ENCODE measurements around the gene VKORC1L1.
"Not testable (repeated sequence)": the region's sequence is repeated elsewhere in the genome, so short reads cannot be mapped to it uniquely, and the experiment has no call there.

Gene VKORC1L1

DNA sequence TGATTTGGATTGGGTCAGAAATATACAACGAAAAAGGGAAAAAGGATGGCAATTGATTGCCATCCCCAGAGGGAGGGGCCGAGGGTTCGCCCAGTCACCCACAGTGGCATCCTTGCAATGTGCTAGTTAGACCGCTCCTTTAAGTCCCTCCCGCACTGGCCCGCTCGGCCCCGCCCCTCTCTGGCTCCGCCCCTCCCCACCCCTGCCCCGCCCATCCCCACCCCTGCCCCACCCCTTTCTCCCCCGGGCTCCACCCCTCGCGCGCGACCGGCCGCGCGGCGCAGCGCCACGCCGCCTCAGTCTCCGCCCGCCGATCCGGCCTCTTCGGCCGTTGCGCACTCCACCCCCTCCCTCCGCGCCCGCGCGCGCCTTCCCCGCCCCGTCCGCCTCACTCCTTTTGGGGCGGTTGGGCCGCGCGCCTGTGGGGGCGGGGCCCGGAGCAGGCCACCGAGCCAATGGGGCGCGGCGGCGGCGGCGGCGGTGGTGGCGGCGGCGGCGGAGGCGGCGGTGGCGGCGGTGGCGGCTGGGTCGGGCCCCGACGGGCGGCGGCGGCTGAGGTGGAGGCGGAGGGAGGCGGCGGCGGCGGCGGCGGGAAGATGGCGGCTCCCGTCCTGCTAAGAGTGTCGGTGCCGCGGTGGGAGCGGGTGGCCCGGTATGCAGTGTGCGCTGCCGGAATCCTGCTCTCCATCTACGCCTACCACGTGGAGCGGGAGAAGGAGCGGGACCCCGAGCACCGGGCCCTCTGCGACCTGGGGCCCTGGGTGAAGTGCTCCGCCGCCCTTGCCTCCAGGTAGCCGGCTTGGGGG lies at the start of gene VKORC1L1:
Gene VKORC1L1 (plus strand): TSS at position 299 of the 806 bp plus-strand sequence. CDS start 298 bp downstream, at position 597.
- H3K27ac ChIP-seq (ENCODE audit: low read depth, low read length) = no peak within 1 kb of the TSS

DNA sequence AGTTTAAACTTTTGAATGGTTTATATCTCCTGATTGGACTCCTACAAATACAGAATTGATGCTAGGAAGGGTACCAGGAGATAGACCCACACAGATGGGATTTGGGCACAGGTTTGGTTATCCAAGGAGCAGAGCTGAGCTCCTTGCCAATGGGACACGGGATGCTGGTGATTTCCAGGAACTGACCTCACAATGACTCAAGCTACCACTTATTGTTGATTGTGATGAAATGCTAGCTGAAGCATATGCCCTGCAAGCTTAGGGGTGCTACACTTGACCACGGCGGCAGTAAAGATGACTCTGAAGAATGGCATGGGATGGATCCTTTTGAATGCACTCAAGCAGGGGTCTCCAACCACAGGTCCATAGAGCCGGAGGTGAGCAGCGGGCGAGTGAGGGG lies 45.5 kb upstream of the VKORC1L1 start:
- Histone ChIP-seq H3K27ac (ENCODE audit: low read depth, low read length) (no peak overlapping the region), H3K27me3 (ENCODE audit: insufficient read depth, low read length) (no peaks in the 10 kb centered on the region), H2AFZ (ENCODE audit: low read length, unreplicated experiment) (no peak overlapping the region), H3K4me3 (ENCODE audit: low read depth, low read length) (no peak overlapping the region), H3K79me2 (ENCODE audit: control insufficient read depth, insufficient read depth, low read length, unreplicated experiment) (no peaks in the 10 kb centered on the region), H3K4me1 (ENCODE audit: control insufficient read depth, insufficient read depth, low read length, unreplicated experiment) (no peaks in the 10 kb centered on the region), H3K36me3 (ENCODE audit: insufficient read depth, low read length) (no peaks in the 10 kb centered on the region)

More for the DNA sequence above, at the start of gene VKORC1L1:
- H3K36me3 ChIP-seq (ENCODE audit: insufficient read depth, low read length) = no peaks in the 10 kb centered on the region
- no peaks in the 10 kb centered on the region for H3K27me3 ChIP-seq (ENCODE audit: insufficient read depth, low read length)
- peak within 1 kb of the TSS; percentile 96 for H2AFZ ChIP-seq (ENCODE audit: low read length, unreplicated experiment)
- no peaks in the 10 kb centered on the region for H3K4me1 ChIP-seq (ENCODE audit: control insufficient read depth, insufficient read depth, low read length, unreplicated experiment)
- peak within 1 kb of the TSS; percentile 96 for H3K4me3 ChIP-seq (ENCODE audit: low read depth, low read length)
- H3K79me2 ChIP-seq (ENCODE audit: control insufficient read depth, insufficient read depth, low read length, unreplicated experiment) = peaks cover 12% of the 10 kb centered on the region

DNA sequence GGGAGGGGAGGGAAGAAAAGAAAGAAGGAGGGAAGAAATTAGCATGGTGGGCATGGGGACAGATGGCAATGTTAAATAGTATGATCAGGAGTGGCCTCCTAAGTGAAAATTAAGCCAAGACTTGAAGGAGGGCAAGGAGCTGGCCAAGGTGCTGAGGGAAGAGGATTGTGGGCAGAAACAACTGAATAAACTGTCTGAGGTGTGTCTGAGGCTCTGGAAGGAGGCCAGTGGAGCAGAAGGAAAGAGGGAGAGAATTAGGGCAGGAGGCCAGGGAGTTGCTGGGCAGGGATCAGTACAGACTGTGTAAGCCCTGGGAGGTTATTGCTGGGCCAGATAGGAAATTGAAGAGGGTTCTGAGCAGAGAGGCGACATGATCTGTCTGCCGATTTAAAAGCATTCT lies 40.6 kb upstream of the VKORC1L1 start:
- no peak overlapping the region for H2AFZ ChIP-seq (ENCODE audit: low read length, unreplicated experiment)

DNA sequence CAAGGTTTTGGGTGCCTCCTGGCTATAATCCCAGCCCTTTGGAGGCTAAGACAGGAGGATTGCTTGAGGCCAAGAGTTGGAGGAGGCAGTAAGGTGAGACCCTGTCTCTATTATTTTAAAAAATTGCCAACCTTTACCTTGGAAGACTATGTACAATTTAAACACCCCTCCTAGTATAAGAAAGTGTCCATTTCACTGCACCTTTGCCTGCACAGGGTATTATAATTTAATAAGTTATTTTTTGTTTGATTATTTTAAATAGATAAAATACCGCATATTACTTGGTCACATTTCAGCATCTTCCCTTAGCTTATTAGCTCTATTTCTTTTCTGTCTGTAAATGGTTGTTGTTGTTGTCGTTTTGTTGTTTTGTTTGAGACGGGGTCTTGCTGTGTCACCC lies 36.2 kb upstream of the VKORC1L1 start:
- not testable (repeated sequence) for H3K4me1 ChIP-seq (ENCODE audit: control insufficient read depth, insufficient read depth, low read length, unreplicated experiment); H2AFZ ChIP-seq (ENCODE audit: low read length, unreplicated experiment); H3K36me3 ChIP-seq (ENCODE audit: insufficient read depth, low read length); H3K79me2 ChIP-seq (ENCODE audit: control insufficient read depth, insufficient read depth, low read length, unreplicated experiment); H3K4me3 ChIP-seq (ENCODE audit: low read depth, low read length); H3K27me3 ChIP-seq (ENCODE audit: insufficient read depth, low read length)
- H3K27ac ChIP-seq (ENCODE audit: low read depth, low read length) = peak overlapping the region; percentile 32; the same call in 1 of the 2 replicates

More for the DNA sequence above, 40.6 kb upstream of the VKORC1L1 start:
- Histone ChIP-seq H3K4me3 (ENCODE audit: low read depth, low read length) (no peak overlapping the region), H3K79me2 (ENCODE audit: control insufficient read depth, insufficient read depth, low read length, unreplicated experiment) (no peaks in the 10 kb centered on the region), H3K27me3 (ENCODE audit: insufficient read depth, low read length) (no peaks in the 10 kb centered on the region), H3K4me1 (ENCODE audit: control insufficient read depth, insufficient read depth, low read length, unreplicated experiment) (peaks cover 4% of the 10 kb centered on the region), H3K27ac (ENCODE audit: low read depth, low read length) (no peak overlapping the region), H3K36me3 (ENCODE audit: insufficient read depth, low read length) (no peaks in the 10 kb centered on the region)

DNA sequence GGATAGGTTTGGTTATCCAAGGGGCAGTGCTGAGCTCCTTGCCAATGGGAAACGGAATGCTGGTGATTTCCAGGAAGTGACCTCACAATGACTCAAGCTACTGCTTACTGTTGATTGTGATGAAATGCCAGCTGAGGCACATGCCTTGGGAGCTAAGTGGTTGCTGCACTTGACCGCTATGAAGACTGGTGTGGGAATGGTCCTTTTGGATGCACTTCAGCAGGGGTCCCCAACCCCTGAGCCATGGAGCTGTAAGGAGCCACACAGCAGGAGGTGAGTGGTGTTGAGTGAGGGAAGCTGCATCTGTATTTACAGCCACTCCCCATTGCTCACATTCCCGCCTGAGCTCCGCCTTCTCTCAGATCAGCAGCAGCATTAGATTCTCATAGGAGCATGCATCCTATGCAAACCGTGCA lies 35.3 kb upstream of the VKORC1L1 start:
- not testable (repeated sequence) for H3K27me3 ChIP-seq (ENCODE audit: insufficient read depth, low read length); H3K4me3 ChIP-seq (ENCODE audit: low read depth, low read length); H3K36me3 ChIP-seq (ENCODE audit: insufficient read depth, low read length); H3K4me1 ChIP-seq (ENCODE audit: control insufficient read depth, insufficient read depth, low read length, unreplicated experiment); H3K79me2 ChIP-seq (ENCODE audit: control insufficient read depth, insufficient read depth, low read length, unreplicated experiment); H2AFZ ChIP-seq (ENCODE audit: low read length, unreplicated experiment)
- peak overlapping the region; percentile 32; the same call in 1 of the 2 replicates for H3K27ac ChIP-seq (ENCODE audit: low read depth, low read length)

DNA sequence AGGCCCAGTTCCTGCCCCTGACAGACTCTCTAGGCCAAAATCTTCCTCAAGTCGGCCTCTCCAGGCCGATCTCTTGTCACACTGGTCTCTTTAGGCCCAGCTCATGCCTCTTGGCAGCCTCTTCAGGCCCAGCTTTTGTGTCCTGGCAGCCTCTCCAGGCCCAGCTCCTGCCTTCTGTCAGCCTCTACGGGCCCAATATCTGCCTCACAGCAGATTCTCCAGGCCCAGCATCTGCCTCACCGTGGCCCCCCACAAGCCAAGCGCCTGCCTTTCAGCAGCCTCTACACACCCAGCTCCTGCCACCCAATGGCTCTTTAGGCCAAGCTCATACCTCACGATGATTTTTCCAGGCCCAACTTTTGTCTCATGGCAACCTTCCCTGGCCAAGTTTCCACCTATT lies 33.0 kb upstream of the VKORC1L1 start:
- H3K36me3 ChIP-seq (ENCODE audit: insufficient read depth, low read length) = peaks cover 4% of the 10 kb centered on the region; the same call in 1 of the 2 replicates
- no peaks in the 10 kb centered on the region for H3K27me3 ChIP-seq (ENCODE audit: insufficient read depth, low read length)
- H3K4me1 ChIP-seq (ENCODE audit: control insufficient read depth, insufficient read depth, low read length, unreplicated experiment) = peaks cover 8% of the 10 kb centered on the region
- H3K4me3 ChIP-seq (ENCODE audit: low read depth, low read length) = no peak overlapping the region
- no peak overlapping the region for H3K27ac ChIP-seq (ENCODE audit: low read depth, low read length)
- no peak overlapping the region for H2AFZ ChIP-seq (ENCODE audit: low read length, unreplicated experiment)
- H3K79me2 ChIP-seq (ENCODE audit: control insufficient read depth, insufficient read depth, low read length, unreplicated experiment) = no peaks in the 10 kb centered on the region

DNA sequence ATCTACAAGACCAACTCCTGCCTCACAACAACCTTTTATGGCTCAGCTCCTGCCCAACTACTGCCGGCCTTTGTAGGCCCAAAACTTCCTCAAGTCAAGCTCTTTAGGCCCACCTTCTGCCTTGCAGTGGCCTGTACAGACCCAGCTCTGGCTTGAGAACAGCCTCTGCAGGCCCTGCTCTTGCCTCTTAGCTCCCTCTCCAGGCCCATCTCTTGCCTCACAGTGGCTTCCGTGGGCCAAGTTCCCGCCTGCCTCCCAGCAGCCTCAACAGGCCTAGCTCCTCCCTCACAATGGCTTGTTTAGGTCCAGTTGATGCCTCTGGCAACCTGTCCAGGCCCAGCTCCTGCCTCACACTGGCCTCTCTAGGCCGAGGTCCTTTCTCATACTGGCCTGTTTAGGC lies 32.4 kb upstream of the VKORC1L1 start:
- H3K36me3 ChIP-seq (ENCODE audit: insufficient read depth, low read length) = peaks cover 4% of the 10 kb centered on the region; the same call in 1 of the 2 replicates
- H2AFZ ChIP-seq (ENCODE audit: low read length, unreplicated experiment) = no peak overlapping the region
- peaks cover 8% of the 10 kb centered on the region for H3K4me1 ChIP-seq (ENCODE audit: control insufficient read depth, insufficient read depth, low read length, unreplicated experiment)
- H3K79me2 ChIP-seq (ENCODE audit: control insufficient read depth, insufficient read depth, low read length, unreplicated experiment) = no peaks in the 10 kb centered on the region
- no peak overlapping the region for H3K27ac ChIP-seq (ENCODE audit: low read depth, low read length)
- H3K27me3 ChIP-seq (ENCODE audit: insufficient read depth, low read length) = no peaks in the 10 kb centered on the region
- no peak overlapping the region for H3K4me3 ChIP-seq (ENCODE audit: low read depth, low read length)

DNA sequence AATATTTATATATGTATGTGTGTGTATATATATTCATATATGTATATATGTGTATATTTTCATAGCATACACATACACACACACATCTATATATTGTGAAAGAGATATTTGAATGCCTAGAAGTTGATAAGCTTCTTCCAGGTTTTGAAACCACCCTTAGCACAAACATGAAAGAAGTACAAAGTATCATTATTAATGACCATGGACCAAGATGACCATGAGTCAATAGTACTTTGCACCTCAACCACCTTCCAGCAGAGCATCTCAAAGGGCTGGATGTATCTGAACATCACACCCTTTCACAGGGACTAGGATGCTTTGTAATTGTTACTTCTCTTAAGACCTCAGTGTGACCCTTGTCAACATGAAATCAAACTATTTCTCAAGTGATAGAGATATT lies 29.3 kb upstream of the VKORC1L1 start:
- not testable (repeated sequence) for H3K27me3 ChIP-seq (ENCODE audit: insufficient read depth, low read length)

DNA sequence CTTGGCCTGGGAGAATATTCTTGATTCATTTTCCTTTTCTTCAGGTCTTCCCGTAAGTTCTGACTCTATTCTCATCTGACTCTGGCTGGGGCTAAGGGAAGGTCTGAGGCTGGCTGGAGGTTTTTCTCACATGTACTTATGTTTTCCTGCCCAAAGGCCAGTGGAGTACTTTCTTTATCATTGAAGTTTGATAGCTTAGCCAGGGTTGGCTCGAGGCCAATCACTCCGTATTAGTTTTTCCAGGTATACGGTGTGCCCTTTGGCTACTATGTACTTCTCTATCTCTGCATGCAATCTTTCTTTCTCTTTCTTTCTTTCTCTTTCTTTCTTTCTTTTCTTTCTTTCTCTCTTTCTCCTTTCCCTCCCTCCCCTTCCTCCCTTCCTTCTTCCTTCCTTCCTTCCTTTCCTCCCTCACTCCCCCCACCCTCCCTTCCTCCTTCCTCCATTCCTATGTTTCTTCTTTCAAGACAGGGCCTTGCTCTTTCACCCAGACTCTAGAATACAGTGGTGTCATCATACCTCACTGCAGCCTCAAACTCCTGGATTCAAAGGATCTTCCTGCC lies 26.8 kb upstream of the VKORC1L1 start:
- Histone ChIP-seq H2AFZ (ENCODE audit: low read length, unreplicated experiment) (no peak overlapping the region), H3K4me3 (ENCODE audit: low read depth, low read length) (no peak overlapping the region), H3K27ac (ENCODE audit: low read depth, low read length) (no peak overlapping the region), H3K27me3 (ENCODE audit: insufficient read depth, low read length) (no peaks in the 10 kb centered on the region), H3K36me3 (ENCODE audit: insufficient read depth, low read length) (no peaks in the 10 kb centered on the region), H3K79me2 (ENCODE audit: control insufficient read depth, insufficient read depth, low read length, unreplicated experiment) (no peaks in the 10 kb centered on the region), H3K4me1 (ENCODE audit: control insufficient read depth, insufficient read depth, low read length, unreplicated experiment) (no peaks in the 10 kb centered on the region)

More for the DNA sequence above, 29.3 kb upstream of the VKORC1L1 start:
- H3K4me1 ChIP-seq (ENCODE audit: control insufficient read depth, insufficient read depth, low read length, unreplicated experiment); H3K27ac ChIP-seq (ENCODE audit: low read depth, low read length); H3K36me3 ChIP-seq (ENCODE audit: insufficient read depth, low read length); H2AFZ ChIP-seq (ENCODE audit: low read length, unreplicated experiment); H3K79me2 ChIP-seq (ENCODE audit: control insufficient read depth, insufficient read depth, low read length, unreplicated experiment); H3K4me3 ChIP-seq (ENCODE audit: low read depth, low read length): not testable (repeated sequence)

DNA sequence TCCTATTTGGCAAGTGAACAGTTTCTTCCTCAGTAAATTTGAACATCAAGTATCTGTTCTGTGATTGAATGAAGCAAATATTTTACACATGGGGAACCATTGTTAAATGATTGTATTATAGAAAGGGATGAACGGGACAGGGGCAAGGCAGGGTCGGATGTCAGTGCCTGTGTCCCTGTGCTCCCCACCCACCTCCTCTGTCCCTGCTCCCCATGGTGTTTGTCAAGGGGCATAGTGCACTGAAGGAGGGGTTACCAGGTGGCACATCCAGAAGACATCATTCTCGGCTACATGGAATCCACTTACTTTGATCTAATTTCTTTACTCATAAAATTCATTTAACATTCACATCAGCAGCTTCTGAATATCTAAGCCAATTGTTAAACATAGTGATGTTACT lies 19.4 kb upstream of the VKORC1L1 start:
- not testable (repeated sequence) for H3K27ac ChIP-seq (ENCODE audit: low read depth, low read length); H3K27me3 ChIP-seq (ENCODE audit: insufficient read depth, low read length); H3K36me3 ChIP-seq (ENCODE audit: insufficient read depth, low read length); H3K79me2 ChIP-seq (ENCODE audit: control insufficient read depth, insufficient read depth, low read length, unreplicated experiment); H2AFZ ChIP-seq (ENCODE audit: low read length, unreplicated experiment); H3K4me3 ChIP-seq (ENCODE audit: low read depth, low read length); H3K4me1 ChIP-seq (ENCODE audit: control insufficient read depth, insufficient read depth, low read length, unreplicated experiment)

DNA sequence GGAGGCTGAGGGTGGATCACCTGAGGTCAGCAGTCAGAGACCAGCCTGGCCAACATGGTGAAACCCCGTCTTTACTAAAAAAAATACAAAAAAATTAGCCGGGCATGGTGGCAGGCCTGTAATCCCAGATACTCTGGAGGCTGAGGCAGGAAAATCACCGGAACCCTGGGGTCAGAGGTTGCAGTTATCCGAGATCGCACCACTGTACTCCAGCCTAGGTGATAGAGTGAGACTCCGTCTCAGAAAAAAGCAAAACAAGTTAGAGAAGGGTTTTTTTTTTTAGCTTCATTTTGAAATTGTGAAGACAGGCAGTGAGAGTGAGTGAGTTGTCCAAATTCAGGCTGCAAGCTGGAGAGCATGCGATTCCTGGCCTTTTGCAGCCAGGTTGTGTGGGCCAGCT lies 19.0 kb upstream of the VKORC1L1 start:
- H3K27ac ChIP-seq (ENCODE audit: low read depth, low read length); H3K79me2 ChIP-seq (ENCODE audit: control insufficient read depth, insufficient read depth, low read length, unreplicated experiment); H2AFZ ChIP-seq (ENCODE audit: low read length, unreplicated experiment); H3K4me3 ChIP-seq (ENCODE audit: low read depth, low read length); H3K36me3 ChIP-seq (ENCODE audit: insufficient read depth, low read length); H3K27me3 ChIP-seq (ENCODE audit: insufficient read depth, low read length); H3K4me1 ChIP-seq (ENCODE audit: control insufficient read depth, insufficient read depth, low read length, unreplicated experiment): not testable (repeated sequence)
